GM15510 (cell line): ENCODE results near the gene CCZ1B.
A peak's percentile ranks its signal among the peaks of the same experiment; 100 is the strongest.
"Not testable (repeated sequence)": the region's sequence is repeated elsewhere in the genome, so short reads cannot be mapped to it uniquely, and the experiment has no call there.

Experiments used
- POLR2A ChIP-seq: IDR thresholded peaks from 3 replicates; pipeline ENCODE4 v1.6.1; 2011; ENCODE audit warnings: borderline replicate concordance; ENCODE audit not compliant: insufficient read length; ENCODE audit errors: extremely low read depth

Gene CCZ1B

GRCh38 chr7:6826151-6826550 lies at the start of gene CCZ1B:
Gene CCZ1B (minus strand): TSS chr7:6826275. CDS start chr7:6826197, 78 bp downstream.
- peak; percentile 45 for TF ChIP-seq POLR2A

- TF ChIP-seq POLR2A, result no peak
Measured at GRCh38 chr7:6833636-6834035, 7.6 kb upstream of the CCZ1B start.

GRCh38 chr7:6831018-6831725 lies 5.1 kb upstream of the CCZ1B start:
- no peak for TF ChIP-seq POLR2A

- TF ChIP-seq POLR2A, result not testable (repeated sequence)
Measured at GRCh38 chr7:6753964-6754363, 72.1 kb downstream of the CCZ1B start, which contains the start of gene RSPH10B2. Gene RSPH10B2 (plus strand): TSS chr7:6754103. CDS start chr7:6757678, 3,575 bp downstream.
